ENCODE measurements around the gene EVC2.
A peak's percentile ranks its signal among the peaks of the same experiment; 100 is the strongest.

Gene EVC2, protein sequence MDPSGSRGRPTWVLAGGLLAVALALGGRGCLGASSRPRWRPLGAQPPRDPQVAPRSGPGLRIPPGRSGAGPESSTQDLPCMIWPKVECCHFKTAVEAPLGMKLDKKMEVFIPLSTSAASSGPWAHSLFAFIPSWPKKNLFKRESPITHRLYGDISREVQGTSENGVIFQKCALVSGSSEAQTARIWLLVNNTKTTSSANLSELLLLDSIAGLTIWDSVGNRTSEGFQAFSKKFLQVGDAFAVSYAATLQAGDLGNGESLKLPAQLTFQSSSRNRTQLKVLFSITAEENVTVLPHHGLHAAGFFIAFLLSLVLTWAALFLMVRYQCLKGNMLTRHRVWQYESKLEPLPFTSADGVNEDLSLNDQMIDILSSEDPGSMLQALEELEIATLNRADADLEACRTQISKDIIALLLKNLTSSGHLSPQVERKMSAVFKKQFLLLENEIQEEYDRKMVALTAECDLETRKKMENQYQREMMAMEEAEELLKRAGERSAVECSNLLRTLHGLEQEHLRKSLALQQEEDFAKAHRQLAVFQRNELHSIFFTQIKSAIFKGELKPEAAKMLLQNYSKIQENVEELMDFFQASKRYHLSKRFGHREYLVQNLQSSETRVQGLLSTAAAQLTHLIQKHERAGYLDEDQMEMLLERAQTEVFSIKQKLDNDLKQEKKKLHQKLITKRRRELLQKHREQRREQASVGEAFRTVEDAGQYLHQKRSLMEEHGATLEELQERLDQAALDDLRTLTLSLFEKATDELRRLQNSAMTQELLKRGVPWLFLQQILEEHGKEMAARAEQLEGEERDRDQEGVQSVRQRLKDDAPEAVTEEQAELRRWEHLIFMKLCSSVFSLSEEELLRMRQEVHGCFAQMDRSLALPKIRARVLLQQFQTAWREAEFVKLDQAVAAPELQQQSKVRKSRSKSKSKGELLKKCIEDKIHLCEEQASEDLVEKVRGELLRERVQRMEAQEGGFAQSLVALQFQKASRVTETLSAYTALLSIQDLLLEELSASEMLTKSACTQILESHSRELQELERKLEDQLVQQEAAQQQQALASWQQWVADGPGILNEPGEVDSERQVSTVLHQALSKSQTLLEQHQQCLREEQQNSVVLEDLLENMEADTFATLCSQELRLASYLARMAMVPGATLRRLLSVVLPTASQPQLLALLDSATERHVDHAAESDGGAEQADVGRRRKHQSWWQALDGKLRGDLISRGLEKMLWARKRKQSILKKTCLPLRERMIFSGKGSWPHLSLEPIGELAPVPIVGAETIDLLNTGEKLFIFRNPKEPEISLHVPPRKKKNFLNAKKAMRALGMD

DNA sequence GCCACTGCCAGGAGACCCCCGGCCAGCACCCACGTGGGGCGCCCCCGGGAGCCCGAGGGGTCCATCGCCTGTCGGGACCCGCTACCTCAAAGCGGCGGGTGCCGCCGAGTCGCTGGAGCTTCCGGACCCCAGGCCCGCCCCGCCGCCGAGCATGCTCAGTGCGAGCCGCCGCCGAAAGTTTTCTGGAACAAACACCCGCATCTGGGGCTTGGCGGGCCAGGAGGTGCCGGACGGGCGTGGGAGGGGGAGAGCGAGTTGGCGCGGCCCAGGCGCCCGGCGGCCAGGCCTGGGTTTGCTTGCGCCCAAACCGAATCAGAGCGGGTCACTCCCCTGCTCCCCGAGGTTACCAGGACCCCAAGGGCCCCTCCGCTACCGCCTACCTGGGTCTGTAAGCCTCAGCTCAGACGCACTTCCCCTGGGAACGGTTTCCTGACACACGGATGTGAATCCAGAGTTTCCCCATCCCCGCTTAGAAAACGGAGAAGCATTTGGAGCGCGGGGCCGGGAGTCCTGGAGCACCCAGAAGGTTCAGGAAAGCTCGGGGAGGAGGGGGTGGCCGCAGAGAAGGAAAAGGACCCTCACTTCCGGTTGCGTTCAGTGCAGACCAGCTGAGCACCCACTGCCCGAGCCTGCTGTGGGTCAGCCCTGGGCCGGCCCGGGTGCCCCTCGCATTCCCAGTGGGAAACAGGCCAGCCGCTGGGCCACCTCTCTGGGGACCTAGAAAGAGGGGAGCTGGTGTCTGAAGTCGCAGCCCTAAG, at the start of gene EVC2:
Gene EVC2, minus strand, starts transcription at position 111 of the 758 bp plus-strand sequence. Its CDS starts 46 bp downstream, at position 65.
- DNase-seq: peak in 1 of 2 experiments; percentile 7

DNA sequence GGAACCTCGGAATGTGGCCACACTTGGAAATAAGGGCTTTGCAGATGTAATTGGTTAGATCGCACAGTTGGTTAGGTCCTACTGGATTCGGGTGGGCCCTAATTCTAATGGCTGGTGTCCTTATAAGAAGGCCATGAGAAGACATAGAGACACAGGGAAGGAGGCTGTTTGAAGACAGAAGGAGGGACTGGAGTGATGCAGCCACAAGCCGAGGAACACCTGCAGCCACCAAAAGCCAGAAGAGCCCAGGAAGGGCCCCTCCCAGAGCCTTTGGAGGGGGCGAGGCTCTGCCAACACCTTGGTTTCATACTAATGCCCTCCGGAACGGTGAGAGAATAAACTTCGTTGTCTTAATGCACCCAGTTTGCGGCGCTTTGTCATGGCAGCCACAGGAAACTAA, 49.6 kb upstream of the EVC2 start:
- DNase-seq: no peak

DNA sequence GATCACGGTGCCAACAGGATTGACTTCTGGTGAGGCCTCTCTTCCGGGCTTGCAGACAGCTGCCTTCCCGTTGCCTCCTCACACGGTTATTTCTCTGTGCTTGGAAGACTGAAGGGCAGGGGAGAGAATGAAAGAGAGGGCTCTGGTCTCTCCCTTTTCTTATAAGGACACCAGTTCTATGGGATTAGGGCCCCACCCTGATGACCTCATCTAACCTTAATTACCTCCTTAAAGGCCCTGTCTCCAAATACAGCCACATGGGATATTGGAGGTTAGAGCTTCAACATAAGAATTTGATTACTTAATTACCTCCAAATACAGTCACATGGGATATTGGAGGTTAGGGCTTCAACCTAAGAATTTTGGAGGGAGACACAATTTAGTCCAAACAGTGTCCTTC, 49.2 kb upstream of the EVC2 start:
- DNase-seq: no peak

DNA sequence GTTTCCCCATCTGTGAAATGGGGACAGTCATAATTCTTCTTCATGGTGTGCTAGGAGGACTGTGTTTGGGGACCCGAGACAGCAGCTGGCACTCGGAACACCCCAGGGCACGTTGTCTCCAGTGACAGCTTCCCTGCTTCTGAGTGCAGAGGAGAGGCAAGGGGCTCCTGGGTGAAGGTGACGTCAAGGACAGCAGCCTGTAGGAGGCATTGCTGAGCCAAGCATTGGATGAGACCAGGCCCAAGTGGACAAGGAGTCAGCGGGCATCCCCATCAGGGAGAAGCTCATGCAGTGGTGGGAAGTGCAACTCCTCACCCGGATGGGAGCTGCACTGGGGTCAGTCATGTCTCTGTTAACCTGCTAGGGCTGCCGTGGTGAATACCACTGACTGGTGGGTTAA, 48.7 kb upstream of the EVC2 start:
- no peak for DNase-seq

DNA sequence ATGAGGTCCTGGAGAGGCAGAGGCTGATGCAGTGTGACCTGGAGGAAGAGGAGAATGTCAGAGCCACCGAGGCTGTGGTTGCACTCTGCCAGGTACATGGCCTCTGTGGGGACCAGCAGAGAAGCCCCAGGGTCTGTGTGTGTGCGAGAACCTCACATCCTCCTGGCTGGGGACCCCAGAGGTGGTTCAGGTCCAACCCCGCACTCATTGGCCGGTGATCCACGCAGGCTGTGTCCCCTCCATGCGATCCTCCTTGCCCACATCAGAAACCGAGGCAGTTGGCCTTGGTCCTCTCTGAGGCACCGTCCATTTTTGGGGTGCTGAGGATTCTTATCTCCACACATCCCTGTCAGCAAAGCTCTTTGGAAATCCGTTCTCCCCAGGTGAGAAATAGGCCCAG, 47.9 kb upstream of the EVC2 start:
- no peak for DNase-seq

DNA sequence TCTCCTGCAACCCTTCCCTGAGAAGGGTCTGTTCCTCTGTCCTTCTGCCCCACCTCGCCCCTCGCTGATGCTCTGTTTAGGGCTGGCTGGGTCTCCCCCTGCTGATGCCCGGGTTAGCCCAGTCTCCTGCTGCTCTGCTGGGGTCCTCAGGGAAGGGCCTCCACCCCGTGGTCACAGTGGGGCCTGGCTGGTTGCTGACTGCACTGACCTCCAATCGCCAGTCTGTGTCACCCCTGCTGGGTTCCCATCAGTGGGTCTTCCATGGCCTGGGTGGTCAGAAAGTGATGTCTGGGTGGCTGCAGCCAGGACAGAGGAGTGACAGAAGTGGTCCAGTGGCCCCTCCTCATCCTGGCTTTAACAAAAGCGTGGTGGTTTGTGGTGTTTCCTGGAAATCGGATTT, 47.3 kb upstream of the EVC2 start:
- DNase-seq: no peak

DNA sequence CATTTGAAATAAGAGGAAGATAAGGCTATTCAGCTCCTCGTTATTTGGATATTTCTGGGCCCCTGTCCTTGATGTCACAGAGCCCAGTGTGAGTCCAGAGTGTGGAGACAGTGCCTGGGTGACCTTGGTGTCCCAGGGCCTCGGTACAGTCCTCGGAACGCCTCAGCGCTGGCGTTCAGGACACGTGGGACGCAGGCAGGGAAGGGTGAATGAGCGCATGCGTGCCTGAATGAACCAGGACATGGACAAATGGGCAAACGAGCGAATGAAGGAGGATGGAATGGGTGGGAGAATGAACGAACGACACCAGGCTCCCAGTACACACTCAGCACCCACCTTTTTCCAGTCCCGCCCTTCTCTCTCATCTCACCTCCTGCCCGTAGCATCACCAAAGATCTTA, 46.8 kb upstream of the EVC2 start:
- no peak for DNase-seq

DNA sequence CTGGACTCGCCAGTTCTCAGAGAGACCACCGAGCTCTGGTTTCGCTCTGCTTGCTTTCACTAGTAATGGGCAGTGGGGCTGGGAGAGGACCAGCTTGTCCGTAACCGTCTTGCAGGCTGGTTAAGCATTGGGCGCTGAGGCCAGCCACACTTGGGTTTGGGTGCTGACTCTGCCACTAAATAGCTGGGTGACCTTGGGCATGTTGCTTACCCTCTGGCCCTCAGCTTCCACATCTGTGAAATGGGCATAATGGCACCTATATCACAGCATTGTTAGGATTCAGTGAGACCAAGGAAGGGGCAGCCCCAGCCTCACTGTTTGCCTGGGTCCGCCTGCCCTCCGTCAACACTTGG, 46.1 kb upstream of the EVC2 start:
- no peak for DNase-seq

DNA sequence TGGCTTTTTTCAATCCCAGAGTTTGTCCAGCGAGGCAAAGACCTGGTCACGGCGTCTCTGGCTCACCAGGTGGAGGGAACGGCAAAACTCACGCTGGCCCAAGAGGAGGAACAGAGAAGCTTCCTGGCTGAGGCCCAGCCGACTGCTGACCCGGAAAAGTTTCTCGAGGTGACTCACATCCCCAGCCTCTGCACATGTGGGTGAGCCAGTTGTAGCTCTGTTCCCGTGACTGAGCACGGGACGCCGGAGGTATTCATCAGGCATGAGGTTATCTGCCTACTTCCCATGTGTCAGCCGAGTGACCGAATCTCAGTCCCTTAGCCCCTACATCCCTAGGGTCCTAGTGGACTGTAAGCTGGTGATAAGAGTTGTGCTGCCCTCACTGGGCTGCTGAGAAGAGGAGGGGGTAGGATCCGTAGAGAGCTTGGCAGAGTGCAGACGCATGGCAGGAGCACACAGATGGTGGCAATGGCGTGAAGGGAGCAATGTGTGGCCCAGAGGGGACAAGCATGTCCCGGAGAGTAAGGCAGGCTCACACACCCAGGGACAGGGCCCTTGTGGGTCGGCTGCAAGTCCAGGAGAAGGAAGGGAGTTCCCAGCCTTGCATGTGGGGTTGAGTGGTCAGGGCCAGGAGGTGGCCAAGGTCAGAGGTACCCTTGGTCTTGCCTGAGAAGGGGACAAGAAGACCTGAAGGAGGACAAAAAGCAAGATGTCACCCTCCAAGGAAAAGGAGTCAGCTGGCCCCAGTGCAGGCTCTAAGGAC, 45.6 kb upstream of the EVC2 start:
- DNase-seq: no peak

DNA sequence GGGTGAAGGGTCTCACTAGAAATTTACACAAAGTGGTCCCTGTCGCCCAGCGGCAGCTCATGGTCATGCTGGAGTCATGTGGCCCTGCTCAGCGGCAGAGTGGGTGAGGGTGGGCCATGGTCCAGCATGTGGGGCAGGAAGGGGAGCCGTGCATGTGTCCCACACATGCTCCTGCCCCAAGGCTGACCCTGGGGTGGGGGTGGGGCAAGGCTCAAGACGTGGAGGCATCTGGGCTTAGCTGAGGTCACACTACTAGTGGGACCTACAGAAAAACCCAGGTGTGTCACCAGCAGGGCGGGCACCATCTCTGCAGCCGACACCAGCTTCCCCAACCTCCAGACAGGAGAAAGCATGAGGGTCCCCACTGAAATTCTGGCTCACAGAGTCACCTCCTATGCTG, 45.0 kb upstream of the EVC2 start:
- no peak for DNase-seq

DNA sequence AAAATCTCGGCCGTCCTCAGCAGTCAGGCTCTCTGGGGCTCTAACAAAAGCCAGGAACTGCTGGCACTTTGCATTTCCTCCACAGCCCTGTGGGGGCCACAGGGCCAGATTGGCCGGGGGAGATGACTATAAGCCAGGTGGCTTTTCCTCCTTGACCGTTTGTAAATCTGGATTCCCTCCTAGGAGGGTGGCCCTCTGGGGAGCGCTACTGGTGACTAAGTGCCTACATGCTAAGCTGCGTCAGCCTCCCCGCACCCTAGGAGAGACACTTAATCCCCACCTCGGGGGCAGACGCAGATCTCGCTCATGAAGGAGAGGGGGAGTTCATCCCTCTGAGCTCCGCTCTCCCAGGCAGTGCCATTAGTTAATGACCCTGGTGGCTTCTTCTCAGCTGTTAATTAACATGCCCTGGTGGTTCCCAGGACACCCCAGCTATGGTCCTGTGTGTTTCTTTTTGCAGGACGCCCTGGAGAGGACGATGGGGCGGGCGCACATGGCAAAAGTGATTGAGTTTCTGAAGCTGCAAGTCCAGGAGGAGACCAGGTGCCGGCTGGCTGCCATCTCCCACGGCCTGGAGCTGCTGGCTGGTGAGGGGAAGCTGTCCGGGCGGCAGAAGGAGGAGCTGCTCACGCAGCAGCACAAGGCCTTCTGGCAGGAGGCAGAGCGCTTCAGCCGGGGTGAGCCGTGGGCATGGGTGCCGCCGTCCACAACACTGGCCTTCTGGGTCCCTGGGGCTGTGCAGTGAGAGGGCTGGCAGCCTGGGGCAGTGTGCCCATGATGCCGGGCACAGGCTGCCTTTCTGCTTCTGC, 44.2 kb upstream of the EVC2 start:
- no peak for DNase-seq

DNA sequence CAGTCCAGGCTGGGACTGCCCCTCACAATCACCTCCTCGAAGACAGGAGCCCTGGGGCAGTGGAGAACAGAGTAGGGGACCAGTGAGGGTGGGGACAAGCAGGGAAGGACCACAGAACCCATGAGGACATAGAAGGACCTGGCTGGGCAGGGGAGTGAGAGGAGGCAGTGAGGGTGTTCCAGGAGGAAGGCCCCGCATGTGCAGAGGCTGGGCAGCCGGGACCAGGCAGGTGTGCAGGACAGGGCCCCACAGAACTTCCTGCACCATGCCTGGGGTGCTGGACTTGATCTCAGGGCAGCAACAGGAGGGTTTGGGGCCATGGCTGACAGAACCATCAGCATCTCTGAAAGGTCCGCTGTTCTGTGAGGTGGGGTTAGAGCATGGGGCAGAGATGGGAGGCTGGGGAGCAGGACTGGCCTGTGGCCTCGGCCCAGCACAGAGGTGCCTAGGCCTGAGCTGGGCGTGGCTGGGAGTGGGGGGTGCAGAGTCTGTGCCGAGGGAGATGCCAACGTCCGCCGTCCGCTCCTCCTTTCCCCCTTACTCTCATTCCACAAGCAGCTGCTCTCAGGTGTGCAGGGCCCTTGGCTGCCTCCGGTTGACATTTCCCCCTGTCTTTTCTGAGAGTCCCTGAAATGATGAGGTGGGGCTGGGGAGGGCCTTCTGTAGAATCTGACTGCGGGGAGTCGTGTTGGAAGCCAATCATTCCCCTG, 43.5 kb upstream of the EVC2 start:
- DNase-seq: no peak

DNA sequence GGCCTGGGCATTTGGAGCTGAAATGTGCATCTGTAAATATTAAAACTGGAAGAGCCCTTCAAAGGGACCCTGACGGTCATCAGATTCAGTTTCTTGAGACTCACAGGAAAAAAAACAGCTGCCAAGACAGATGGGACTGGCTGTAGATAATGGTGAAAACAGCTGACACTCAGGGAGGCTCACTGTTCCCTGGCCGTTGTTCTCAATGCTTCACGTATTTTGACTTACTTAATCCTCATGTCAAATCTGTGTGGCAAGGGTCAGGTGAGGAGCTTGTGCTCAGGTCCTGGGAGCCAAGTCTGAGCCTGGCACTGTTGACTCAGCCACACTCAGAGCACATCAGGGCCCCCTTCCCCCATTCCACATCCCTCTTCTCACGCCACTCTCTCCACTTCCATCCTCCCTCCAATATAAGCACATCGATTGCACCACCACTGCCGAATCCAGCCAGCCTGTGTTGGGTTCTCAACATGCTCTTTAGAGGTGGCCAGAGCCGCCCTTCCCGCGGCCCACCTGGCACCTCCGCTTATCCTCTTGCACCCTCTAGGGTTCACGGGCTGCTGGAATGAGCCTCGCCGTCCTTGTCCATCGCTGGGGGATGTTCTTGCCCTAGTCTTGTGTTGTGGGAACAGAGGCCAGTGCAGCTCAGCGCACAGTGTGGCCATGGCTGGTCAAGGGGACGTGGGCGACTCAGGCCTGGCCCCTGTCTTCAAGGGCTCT, 42.7 kb upstream of the EVC2 start:
- DNase-seq: no peak

DNA sequence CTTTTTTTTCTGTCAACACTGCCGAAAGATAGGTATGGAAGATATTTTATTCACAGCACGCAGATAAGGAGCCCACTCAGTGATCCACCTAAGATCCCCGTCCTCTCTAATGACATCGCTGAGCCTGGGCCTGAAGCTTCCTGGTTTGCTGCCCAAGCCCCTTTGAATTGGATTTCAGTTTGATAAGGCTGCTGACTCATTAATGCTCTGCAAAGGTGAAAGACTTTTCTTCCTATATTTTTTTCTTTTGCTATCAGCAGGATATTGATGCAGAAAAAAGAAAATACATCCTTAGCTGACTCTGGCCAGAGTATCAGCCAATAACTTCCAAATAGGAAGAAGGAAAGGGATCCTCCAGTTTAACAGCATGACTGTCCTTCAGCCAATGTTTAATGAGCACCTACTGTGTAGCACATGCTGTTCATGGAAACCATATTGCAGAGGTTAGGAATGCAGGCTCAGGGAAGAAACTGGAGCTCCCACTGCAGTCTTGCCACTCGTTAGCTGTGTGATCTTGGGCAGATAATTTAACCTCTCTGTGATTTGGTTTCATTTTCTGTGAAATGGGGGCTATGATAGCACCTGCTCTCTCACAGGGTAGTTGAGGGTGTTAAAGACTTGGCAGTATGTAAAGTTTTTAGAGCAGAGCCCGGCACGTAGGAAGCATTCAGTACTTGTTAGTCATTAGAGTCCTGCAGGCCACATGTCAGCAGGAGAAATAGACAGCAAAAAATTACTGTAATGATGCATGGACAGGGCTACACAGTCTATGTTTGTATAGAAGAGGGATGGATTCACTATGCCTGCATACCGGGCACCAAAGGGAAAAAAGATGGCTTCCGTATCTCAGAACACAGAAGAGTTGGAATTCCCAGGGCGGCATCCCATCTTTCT, 41.9 kb upstream of the EVC2 start:
- DNase-seq: no peak

DNA sequence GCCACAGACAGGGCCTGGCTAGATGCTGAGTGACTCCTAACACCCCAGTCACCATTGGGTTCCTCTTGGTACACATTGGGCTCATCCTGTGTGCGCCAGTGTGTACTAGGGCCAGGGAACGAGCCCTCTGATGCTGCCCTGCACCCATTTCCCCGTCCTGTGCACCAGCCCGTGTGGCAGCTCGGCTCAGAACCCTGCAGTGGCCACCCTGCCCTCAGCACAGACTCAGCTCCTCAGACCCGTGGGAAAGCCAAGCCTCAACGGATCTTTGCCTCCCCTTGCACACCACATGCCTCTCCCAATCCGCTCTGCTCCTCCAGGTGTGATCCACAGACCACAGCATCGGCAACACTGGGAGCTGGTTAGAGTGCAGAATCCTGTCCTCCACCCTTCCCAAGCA, 41.2 kb upstream of the EVC2 start:
- no peak for DNase-seq

DNA sequence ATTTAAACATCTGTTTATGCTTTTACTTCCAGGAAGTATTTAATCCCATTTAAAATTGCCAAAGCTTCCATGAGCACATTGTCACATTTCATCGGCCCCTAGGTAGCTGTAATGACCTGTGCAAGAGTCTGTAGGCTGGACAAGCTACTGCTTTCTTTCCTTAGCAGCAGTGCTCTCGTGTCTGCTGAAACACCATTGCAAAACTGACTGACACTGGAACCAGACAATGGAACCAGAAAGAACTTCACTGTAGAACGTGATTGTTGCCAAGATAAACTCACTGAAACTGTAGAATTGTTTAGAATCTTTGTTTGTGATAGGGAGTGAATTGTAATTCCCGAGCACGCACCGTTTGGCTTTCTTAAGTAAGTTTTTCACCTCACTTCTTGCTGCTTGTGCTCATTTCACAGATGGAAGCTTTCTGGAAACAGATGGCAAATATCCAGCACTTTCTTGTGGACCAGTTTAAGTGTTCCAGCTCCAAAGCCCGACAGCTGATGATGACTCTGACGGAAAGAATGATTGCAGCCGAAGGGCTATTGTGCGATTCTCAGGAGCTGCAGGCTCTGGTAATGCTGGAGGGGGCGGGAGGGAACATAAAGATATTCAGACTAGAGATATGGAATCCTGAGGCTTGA, 39.5 kb upstream of the EVC2 start:
- no peak for DNase-seq

DNA sequence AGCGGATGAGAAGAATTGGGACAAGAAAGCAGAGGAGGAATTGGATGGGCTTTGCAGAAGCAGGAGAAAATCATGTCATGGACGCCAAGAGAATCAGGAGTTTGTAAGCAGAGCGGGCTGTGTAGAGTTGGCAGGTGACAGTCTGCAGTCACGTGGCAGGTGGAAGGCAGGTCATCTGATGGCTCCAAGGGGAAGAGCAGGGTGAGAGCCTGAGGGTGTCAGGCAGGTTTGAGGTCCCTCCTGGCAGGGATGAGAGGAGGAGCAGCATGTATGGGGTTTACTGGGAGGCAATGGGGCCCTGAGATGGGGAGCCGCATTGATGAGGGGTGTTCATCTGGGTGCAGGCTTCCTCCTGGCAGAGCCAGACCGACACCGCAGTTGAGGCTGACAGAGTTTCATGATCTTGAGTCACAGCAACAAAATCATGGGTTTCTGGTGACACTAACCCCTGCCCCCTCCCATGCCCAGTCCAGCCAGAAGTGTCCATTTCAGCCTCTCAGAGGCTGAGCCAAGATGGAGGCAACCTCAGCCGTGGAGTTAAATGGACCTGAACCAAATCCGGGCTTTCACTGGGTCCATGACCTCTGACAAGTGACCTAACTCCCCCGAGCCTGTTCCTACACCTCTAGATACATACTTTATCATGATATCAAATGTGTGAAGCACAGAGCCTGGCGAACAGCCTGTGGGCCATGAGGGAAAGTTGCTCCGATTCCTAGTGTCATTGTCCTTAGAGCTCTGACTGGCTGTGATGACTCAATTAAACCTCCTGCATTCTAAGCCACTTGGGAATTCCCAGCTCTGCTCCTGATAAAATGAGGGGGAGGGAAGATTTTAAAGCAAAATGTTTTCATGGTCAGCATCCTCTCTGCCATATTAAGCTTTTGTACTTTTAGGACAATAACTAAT, 38.7 kb upstream of the EVC2 start:
- DNase-seq: no peak

Data from activated CD4-positive, alpha-beta T cell treated with anti-CD3 and anti-CD28 coated beads, Interleukin-2, amount 50 U/mL, for 4 hours (primary cell).